Measurements from ENCODE around the gene ANO9. TPM values are rescaled to one million over a fixed set of nuclear protein-coding genes. Genes with fewer than 3 reads are reported as not detected.

Gene ANO9
- total RNA-seq, 1 experiment from 2014 or later, result not detected

GRCh38 chr11:474914-475506 lies 33.2 kb upstream of the ANO9 start:
- H3K4me3 ChIP-seq (ENCODE audit: low read depth, low read length, poor library complexity, severe bottlenecking), result no peak overlapping the region
- no peaks in the 10 kb centered on the region for H3K9me3 ChIP-seq (ENCODE audit: low read depth, low read length, poor library complexity, severe bottlenecking)
- no peak overlapping the region for H3K27ac ChIP-seq (ENCODE audit: low read depth, low read length, poor library complexity, severe bottlenecking)
- H3K27me3 ChIP-seq (replicated peaks; ENCODE audit: insufficient read depth, low read depth, low read length, poor library complexity), result no peaks in the 10 kb centered on the region
- TF ChIP-seq CTCF (conservative IDR thresholded peaks at IDR 0.05; ENCODE audit: low read depth, low read length) (no peak), EZH2 (IDR thresholded peaks at IDR 0.05; ENCODE audit: borderline replicate concordance, low read depth, low read length, poor library complexity, severe bottlenecking) (no peak)
- H3K36me3 ChIP-seq (ENCODE audit: insufficient read depth, low read length, poor library complexity, severe bottlenecking), result no peaks in the 10 kb centered on the region
- H3K4me1 ChIP-seq (ENCODE audit: insufficient read depth, low read length, poor library complexity, severe bottlenecking), result peaks cover under 1% of the 10 kb centered on the region
- POLR2A ChIA-PET (ENCODE audit: low non-redundant PET), result no interaction called here
- no peak for DNase-seq (ENCODE audit: low spot score)
- no TSS peak for BruUV-seq (replicated peaks)
- CTCF ChIA-PET, result no interaction called here
- intact Hi-C loops (cut with micrococcal nuclease; ENCODE audit: unreplicated experiment), result no loop called here

- ChIA-PET CTCF (no interaction called here), POLR2A (ENCODE audit: low non-redundant PET) (no interaction called here)
- TF ChIP-seq EZH2 (IDR thresholded peaks at IDR 0.05; ENCODE audit: borderline replicate concordance, low read depth, low read length, poor library complexity, severe bottlenecking) (no peak), CTCF (conservative IDR thresholded peaks at IDR 0.05; ENCODE audit: low read depth, low read length) (no peak)
These were observed 32.4 kb upstream of the ANO9 start for GRCh38 chr11:473962-474785.

GRCh38 chr11:473415-473814 lies 31.6 kb upstream of the ANO9 start:
- H3K27ac ChIP-seq (ENCODE audit: low read depth, low read length, poor library complexity, severe bottlenecking), result no peak overlapping the region
- H3K4me1 ChIP-seq (ENCODE audit: insufficient read depth, low read length, poor library complexity, severe bottlenecking), result peaks cover 6% of the 10 kb centered on the region
- H3K9me3 ChIP-seq (ENCODE audit: low read depth, low read length, poor library complexity, severe bottlenecking), result no peaks in the 10 kb centered on the region
- no peak for DNase-seq (ENCODE audit: low spot score)
- ChIA-PET CTCF (no interaction called here), POLR2A (ENCODE audit: low non-redundant PET) (no interaction called here)
- no TSS peak for BruUV-seq (replicated peaks)
- H3K36me3 ChIP-seq (ENCODE audit: insufficient read depth, low read length, poor library complexity, severe bottlenecking), result no peaks in the 10 kb centered on the region
- TF ChIP-seq CTCF (conservative IDR thresholded peaks at IDR 0.05; ENCODE audit: low read depth, low read length) (no peak), EZH2 (IDR thresholded peaks at IDR 0.05; ENCODE audit: borderline replicate concordance, low read depth, low read length, poor library complexity, severe bottlenecking) (no peak)
- intact Hi-C loops (cut with micrococcal nuclease; ENCODE audit: unreplicated experiment), result no loop called here
- H3K4me3 ChIP-seq (ENCODE audit: low read depth, low read length, poor library complexity, severe bottlenecking), result no peak overlapping the region
- no peaks in the 10 kb centered on the region for H3K27me3 ChIP-seq (replicated peaks; ENCODE audit: insufficient read depth, low read depth, low read length, poor library complexity)

More at GRCh38 chr11:473962-474785, 32.4 kb upstream of the ANO9 start:
- no peak for DNase-seq (ENCODE audit: low spot score)
- no peaks in the 10 kb centered on the region for H3K9me3 ChIP-seq (ENCODE audit: low read depth, low read length, poor library complexity, severe bottlenecking)
- no peaks in the 10 kb centered on the region for H3K36me3 ChIP-seq (ENCODE audit: insufficient read depth, low read length, poor library complexity, severe bottlenecking)
- no peak overlapping the region for H3K27ac ChIP-seq (ENCODE audit: low read depth, low read length, poor library complexity, severe bottlenecking)
- no peaks in the 10 kb centered on the region for H3K27me3 ChIP-seq (replicated peaks; ENCODE audit: insufficient read depth, low read depth, low read length, poor library complexity)
- intact Hi-C loops (cut with micrococcal nuclease; ENCODE audit: unreplicated experiment), result no loop called here
- H3K4me3 ChIP-seq (ENCODE audit: low read depth, low read length, poor library complexity, severe bottlenecking), result no peak overlapping the region
- no TSS peak for BruUV-seq (replicated peaks)
- peaks cover 6% of the 10 kb centered on the region for H3K4me1 ChIP-seq (ENCODE audit: insufficient read depth, low read length, poor library complexity, severe bottlenecking)
